ENCODE measurements around the gene RAD51C. TPM values are rescaled to one million over a fixed set of nuclear protein-coding genes. Genes with fewer than 3 reads are reported as not detected.
"Not testable (repeated sequence)": the region's sequence is repeated elsewhere in the genome, so short reads cannot be mapped to it uniquely, and the experiment has no call there.

RAD51C gene
- total RNA-seq, 2 donors from 2014 or later, result 24.3 to 29.3 TPM

GRCh38 chr17:58667934-58668597, 24.3 kb upstream of the RAD51C start:
- Histone ChIP-seq H3K9me3 (no peaks in the 10 kb centered on the region), H3K27ac (no peak overlapping the region)
- TF ChIP-seq CTCF (IDR thresholded peaks at IDR 0.05), result no peak

GRCh38 chr17:58668598-58668935, 23.8 kb upstream of the RAD51C start:
- Histone ChIP-seq H3K36me3 (no peaks in the 10 kb centered on the region), H3K4me3 (no peak overlapping the region), H3K4me1 (no peaks in the 10 kb centered on the region), H3K27ac (no peak overlapping the region), H3K27me3 (no peaks in the 10 kb centered on the region), H3K9me3 (no peaks in the 10 kb centered on the region)
- no peak for DNase-seq (ENCODE audit: low spot score)
- no peak for TF ChIP-seq CTCF (IDR thresholded peaks at IDR 0.05)

More at GRCh38 chr17:58667934-58668597, 24.3 kb upstream of the RAD51C start:
- DNase-seq (ENCODE audit: low spot score), result no peak
- no peak overlapping the region for H3K4me3 ChIP-seq
- no peaks in the 10 kb centered on the region for H3K27me3 ChIP-seq
- no peaks in the 10 kb centered on the region for H3K36me3 ChIP-seq
- no peaks in the 10 kb centered on the region for H3K4me1 ChIP-seq

GRCh38 chr17:58669853-58670252, 22.5 kb upstream of the RAD51C start:
- no peak for TF ChIP-seq CTCF (IDR thresholded peaks at IDR 0.05)
- H3K27ac ChIP-seq, result no peak overlapping the region

GRCh38 chr17:58671969-58672368, 20.4 kb upstream of the RAD51C start:
- Histone ChIP-seq H3K4me1 (no peaks in the 10 kb centered on the region), H3K36me3 (no peaks in the 10 kb centered on the region), H3K9me3 (no peaks in the 10 kb centered on the region), H3K27ac (no peak overlapping the region), H3K4me3 (no peak overlapping the region), H3K27me3 (no peaks in the 10 kb centered on the region)
- no peak for TF ChIP-seq CTCF (IDR thresholded peaks at IDR 0.05)
- no peak for DNase-seq (ENCODE audit: low spot score)

More at GRCh38 chr17:58669853-58670252, 22.5 kb upstream of the RAD51C start:
- DNase-seq (ENCODE audit: low spot score), result no peak
- Histone ChIP-seq H3K36me3 (no peaks in the 10 kb centered on the region), H3K9me3 (no peaks in the 10 kb centered on the region), H3K27me3 (no peaks in the 10 kb centered on the region), H3K4me3 (no peak overlapping the region), H3K4me1 (no peaks in the 10 kb centered on the region)

GRCh38 chr17:58677194-58677880, 15.1 kb upstream of the RAD51C start:
- no peak for DNase-seq (ENCODE audit: low spot score)
- H3K36me3 ChIP-seq, result no peaks in the 10 kb centered on the region
- TF ChIP-seq CTCF (IDR thresholded peaks at IDR 0.05), result no peak
- no peak overlapping the region for H3K4me3 ChIP-seq
- no peaks in the 10 kb centered on the region for H3K27me3 ChIP-seq
- no peak overlapping the region for H3K27ac ChIP-seq
- no peaks in the 10 kb centered on the region for H3K4me1 ChIP-seq
- no peaks in the 10 kb centered on the region for H3K9me3 ChIP-seq

GRCh38 chr17:58678287-58678686, 14.1 kb upstream of the RAD51C start:
- DNase-seq (ENCODE audit: low spot score); H3K27ac ChIP-seq; H3K27me3 ChIP-seq; H3K4me1 ChIP-seq; H3K4me3 ChIP-seq; H3K9me3 ChIP-seq; H3K36me3 ChIP-seq: not testable (repeated sequence)

Measured in right atrium auricular region (tissue), 2 donors.